ENCODE measurements around the gene PARVB.

Gene PARVB

DNA sequence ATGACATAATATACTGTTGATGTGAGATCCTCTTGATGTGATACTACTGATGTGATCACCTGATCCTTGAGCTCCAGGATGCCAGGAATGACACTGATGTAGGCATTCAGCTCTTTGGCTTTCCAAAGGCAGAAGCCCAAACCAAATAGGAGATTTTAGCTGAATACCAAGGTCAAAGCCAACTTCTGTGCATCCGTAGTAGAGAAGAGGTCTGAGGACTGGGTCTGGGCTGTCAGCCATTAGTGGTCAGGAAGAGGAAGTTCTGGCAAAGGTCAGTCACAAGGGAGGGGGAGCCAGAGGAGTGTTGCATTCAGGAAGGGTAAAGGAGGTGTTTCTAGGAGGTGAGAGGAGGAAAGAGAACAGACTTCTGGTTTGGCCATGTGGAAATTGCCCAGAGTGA is 103.3 kb downstream of the PARVB start:
- DNase-seq: peak in 1 of 2 donors; percentile 35
- TF ChIP-seq, protein P1, sequence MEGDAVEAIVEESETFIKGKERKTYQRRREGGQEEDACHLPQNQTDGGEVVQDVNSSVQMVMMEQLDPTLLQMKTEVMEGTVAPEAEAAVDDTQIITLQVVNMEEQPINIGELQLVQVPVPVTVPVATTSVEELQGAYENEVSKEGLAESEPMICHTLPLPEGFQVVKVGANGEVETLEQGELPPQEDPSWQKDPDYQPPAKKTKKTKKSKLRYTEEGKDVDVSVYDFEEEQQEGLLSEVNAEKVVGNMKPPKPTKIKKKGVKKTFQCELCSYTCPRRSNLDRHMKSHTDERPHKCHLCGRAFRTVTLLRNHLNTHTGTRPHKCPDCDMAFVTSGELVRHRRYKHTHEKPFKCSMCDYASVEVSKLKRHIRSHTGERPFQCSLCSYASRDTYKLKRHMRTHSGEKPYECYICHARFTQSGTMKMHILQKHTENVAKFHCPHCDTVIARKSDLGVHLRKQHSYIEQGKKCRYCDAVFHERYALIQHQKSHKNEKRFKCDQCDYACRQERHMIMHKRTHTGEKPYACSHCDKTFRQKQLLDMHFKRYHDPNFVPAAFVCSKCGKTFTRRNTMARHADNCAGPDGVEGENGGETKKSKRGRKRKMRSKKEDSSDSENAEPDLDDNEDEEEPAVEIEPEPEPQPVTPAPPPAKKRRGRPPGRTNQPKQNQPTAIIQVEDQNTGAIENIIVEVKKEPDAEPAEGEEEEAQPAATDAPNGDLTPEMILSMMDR (IDR thresholded peaks at IDR 0.05): no peak

GRCh38 chr22:44128958-44129618 is 105.0 kb downstream of the PARVB start:
- TF ChIP-seq, protein P1 (IDR thresholded peaks at IDR 0.05): no peak
- Histone ChIP-seq H3K27ac (no peak overlapping the region), H3K4me1 (no peaks in the 10 kb centered on the region), H3K36me3 (peaks cover 0 to 12% (median 0%) of the 10 kb centered on the region in 3 donors), H3K9me3 (peaks cover 3 to 15% (median 9%) of the 10 kb centered on the region in 3 donors), H3K27me3 (no peaks in the 10 kb centered on the region), H3K4me3 (no peak overlapping the region)
- intact Hi-C loops (cut with DNase I; ENCODE audit: low total_unique reads): no loop called here
- peak in 1 of 2 donors; percentile 54 for DNase-seq

More for the DNA sequence above, 103.3 kb downstream of the PARVB start:
- H3K4me1 ChIP-seq: no peaks in the 10 kb centered on the region
- no peak overlapping the region for H3K27ac ChIP-seq
- peaks cover 3 to 15% (median 9%) of the 10 kb centered on the region in 3 donors for H3K9me3 ChIP-seq
- intact Hi-C loops (cut with DNase I; ENCODE audit: low total_unique reads): no loop called here
- H3K4me3 ChIP-seq: no peak overlapping the region
- peaks cover 0 to 12% (median 0%) of the 10 kb centered on the region in 3 donors for H3K36me3 ChIP-seq
- no peaks in the 10 kb centered on the region for H3K27me3 ChIP-seq

GRCh38 chr22:44129619-44129976 is 105.5 kb downstream of the PARVB start:
- Histone ChIP-seq H3K9me3 (peaks cover 3 to 15% (median 9%) of the 10 kb centered on the region in 3 donors), H3K36me3 (peaks cover 0 to 12% (median 0%) of the 10 kb centered on the region in 3 donors)

DNA sequence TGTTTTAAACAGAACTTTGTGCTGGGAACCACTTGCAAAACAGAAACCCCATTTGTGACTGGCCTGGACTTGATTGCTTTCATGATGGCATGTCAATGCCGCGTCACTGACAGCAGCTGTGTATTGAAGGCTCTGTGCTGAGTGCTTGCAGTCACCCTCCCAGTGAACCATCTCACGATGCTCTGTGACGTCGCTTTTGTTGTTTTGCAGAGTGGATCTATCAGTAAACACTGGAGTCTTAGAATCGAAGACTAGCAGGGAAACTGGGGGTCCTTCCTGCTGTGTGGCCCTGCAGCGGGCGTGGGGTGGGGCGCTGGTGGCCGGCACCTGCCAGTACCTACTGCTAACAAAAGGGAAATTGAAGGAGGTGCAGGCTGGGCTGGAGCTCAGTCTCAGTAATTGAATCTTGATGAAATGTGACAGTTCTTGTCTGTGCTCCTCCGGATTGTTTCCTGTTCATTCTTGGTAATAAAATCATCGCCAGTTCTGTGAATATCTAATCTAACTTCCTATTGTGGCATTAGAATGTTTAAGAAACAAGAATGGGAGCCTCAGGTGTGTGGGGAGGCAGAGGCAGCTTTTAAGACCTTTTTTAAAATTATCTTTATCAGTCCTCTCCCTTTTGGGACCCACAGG is 106.1 kb downstream of the PARVB start:
- Histone ChIP-seq H3K36me3 (peaks cover 0 to 12% (median 0%) of the 10 kb centered on the region in 3 donors), H3K27ac (no peak overlapping the region), H3K9me3 (peaks cover 3 to 15% (median 9%) of the 10 kb centered on the region in 3 donors), H3K4me1 (no peaks in the 10 kb centered on the region), H3K27me3 (no peaks in the 10 kb centered on the region), H3K4me3 (no peak overlapping the region)
- intact Hi-C loops (cut with DNase I; ENCODE audit: low total_unique reads): no loop called here
- DNase-seq: peak in 1 of 2 donors; percentile 11
- TF ChIP-seq, protein P1 (IDR thresholded peaks at IDR 0.05): no peak

More at GRCh38 chr22:44129619-44129976, 105.5 kb downstream of the PARVB start:
- intact Hi-C loops (cut with DNase I; ENCODE audit: low total_unique reads): no loop called here
- TF ChIP-seq, protein P1 (IDR thresholded peaks at IDR 0.05): no peak
- Histone ChIP-seq H3K27me3 (no peaks in the 10 kb centered on the region), H3K27ac (no peak overlapping the region), H3K4me1 (no peaks in the 10 kb centered on the region), H3K4me3 (no peak overlapping the region)
- DNase-seq: peak in 1 of 2 donors; percentile 6

DNA sequence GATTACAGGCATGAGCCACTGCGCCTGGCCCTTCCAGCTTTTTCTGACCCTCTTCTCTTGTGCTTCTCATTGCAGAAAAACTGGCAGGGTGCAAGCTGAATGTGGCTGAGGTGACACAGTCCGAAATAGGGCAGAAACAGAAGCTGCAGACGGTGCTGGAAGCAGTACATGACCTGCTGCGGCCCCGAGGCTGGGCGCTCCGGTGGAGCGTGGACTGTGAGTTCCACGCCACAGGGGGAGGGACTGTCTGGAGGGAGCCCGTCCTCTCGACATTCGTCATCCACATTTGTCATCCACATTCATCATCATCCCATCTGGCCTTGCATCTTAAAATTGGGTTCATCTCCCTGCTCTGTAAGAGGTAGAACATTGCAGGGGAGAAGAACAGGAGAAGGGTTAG is 107.3 kb downstream of the PARVB start:
- no peak overlapping the region for H3K4me3 ChIP-seq
- H3K36me3 ChIP-seq: peaks cover 0 to 23% (median 2%) of the 10 kb centered on the region in 3 donors
- intact Hi-C loops (cut with DNase I; ENCODE audit: low total_unique reads): no loop called here
- no peak overlapping the region for H3K27ac ChIP-seq
- DNase-seq: peak in 1 of 2 donors; percentile 56
- TF ChIP-seq, protein P1 (IDR thresholded peaks at IDR 0.05): no peak
- no peaks in the 10 kb centered on the region for H3K27me3 ChIP-seq
- H3K9me3 ChIP-seq: peaks cover 3 to 13% (median 5%) of the 10 kb centered on the region in 3 donors
- H3K4me1 ChIP-seq: no peaks in the 10 kb centered on the region
